ENCODE data around the gene C22orf23. TPM values are rescaled to one million over a fixed set of nuclear protein-coding genes. Genes with fewer than 3 reads are reported as not detected.

The C22orf23 gene
- total and polyA plus RNA-seq, 2 of the 4 experiments (the other 2 are of a cell fraction): 0.39 to 0.54 TPM

DNA sequence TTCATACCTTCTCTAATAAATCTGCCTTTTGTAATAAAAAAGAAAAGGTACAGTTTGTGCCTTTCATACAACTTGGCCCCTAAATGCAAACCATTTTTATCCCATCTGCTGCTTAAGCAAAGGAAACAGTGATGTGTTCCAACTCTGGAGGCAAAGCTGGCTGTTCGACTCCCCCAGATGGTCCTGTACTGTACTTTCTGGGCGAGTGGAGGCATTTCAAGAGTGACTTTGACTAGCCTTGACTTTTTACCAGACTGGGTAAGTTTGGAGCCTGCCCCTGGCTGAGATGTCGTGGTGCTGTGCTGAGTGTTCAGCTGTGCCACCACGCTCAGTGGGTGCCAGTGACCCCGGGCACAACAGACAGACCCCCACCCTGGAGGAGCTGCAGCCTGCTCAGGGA is 37.1 kb downstream of the C22orf23 start:
- POLR2A ChIA-PET (ENCODE audit: unreplicated experiment): no interaction called here
- H3K4me3 ChIP-seq (ENCODE audit: insufficient read depth, low read depth, low read length): no peak overlapping the region

More for the DNA sequence above, 37.1 kb downstream of the C22orf23 start:
- no peak overlapping the region for H3K23ac ChIP-seq (ENCODE audit: low read depth, low read length)
- H3K14ac ChIP-seq (replicated peaks; ENCODE audit: low read depth, low read length): no peak overlapping the region
- no peak overlapping the region for H2AK9ac ChIP-seq (replicated peaks; ENCODE audit: low read depth, low read length, poor library complexity)
- no peaks in the 10 kb centered on the region for H3K27me3 ChIP-seq (ENCODE audit: control insufficient read depth, insufficient read depth, low read length)
- BruUV-seq (replicated peaks): no TSS peak
- H2BK20ac ChIP-seq (ENCODE audit: low read depth, low read length): no peak overlapping the region
- peaks cover 54% of the 10 kb centered on the region for H3K36me3 ChIP-seq (ENCODE audit: control insufficient read depth, insufficient read depth, low read length)
- no peak overlapping the region for H2AK5ac ChIP-seq (ENCODE audit: low read depth, low read length)
- H4K8ac ChIP-seq (ENCODE audit: low read depth in 2 of 2, low read length in 2 of 2): no peak overlapping the region
- H3K4me2 ChIP-seq (ENCODE audit: low read depth, low read length): no peak overlapping the region
- CTCF ChIA-PET: no interaction called here
- H3K4ac ChIP-seq (ENCODE audit: low read depth, low read length): no peak overlapping the region
- no peak overlapping the region for H3K27ac ChIP-seq (ENCODE audit: insufficient read depth, low read length)
- H3K56ac ChIP-seq (ENCODE audit: extremely low read depth, insufficient read depth, low read length): no peak overlapping the region
- DNase-seq (no peak), ATAC-seq (ENCODE audit: low read depth) (no peak)
- no peak overlapping the region for H3K18ac ChIP-seq (ENCODE audit: low read depth, low read length)
- H2BK5ac ChIP-seq (ENCODE audit: low read depth, low read length, poor library complexity, severe bottlenecking): no peak overlapping the region
- peaks cover 13 to 30% of the 10 kb centered on the region in 2 experiments for H3K79me1 ChIP-seq (ENCODE audit: low read depth in 1 of 2, low read length in 2 of 2)
- H3K9me3 ChIP-seq (ENCODE audit: control insufficient read depth, insufficient read depth, low read length): no peaks in the 10 kb centered on the region
- no peak overlapping the region for H2BK15ac ChIP-seq (ENCODE audit: low read depth, low read length)
- no peak overlapping the region for H4K5ac ChIP-seq (ENCODE audit: low read depth, low read length)
- H4K20me1 ChIP-seq (ENCODE audit: insufficient read depth, low read length): peaks cover 14% of the 10 kb centered on the region
- dilution Hi-C loops (cut with HindIII; ENCODE audit: low sequenced_read_pairs, unreplicated experiment) (no loop called here), intact Hi-C loops (cut with micrococcal nuclease) (no loop called here), in situ Hi-C loops (cut with MboI; ENCODE audit: low sequenced_read_pairs) (no loop called here)
- H3K9ac ChIP-seq (ENCODE audit: low read depth, low read length): no peak overlapping the region
- H4K91ac ChIP-seq (ENCODE audit: insufficient read depth, low read depth, low read length): no peak overlapping the region
- H2BK120ac ChIP-seq (ENCODE audit: low read depth, low read length): no peak overlapping the region
- no peak for TF ChIP-seq SMC3 (IDR thresholded peaks at IDR 0.05; ENCODE audit: low read depth, low read length)
- no peak for TF ChIP-seq RCOR1 (IDR thresholded peaks at IDR 0.05; ENCODE audit: insufficient replicate concordance, low read length)
- TF ChIP-seq MAZ (IDR thresholded peaks at IDR 0.05; ENCODE audit: borderline replicate concordance, low read depth, low read length): no peak
- no peak for TF ChIP-seq CEBPB (IDR thresholded peaks at IDR 0.05; ENCODE audit: low read depth, low read length)
- no peak for TF ChIP-seq MAFK (IDR thresholded peaks at IDR 0.05; ENCODE audit: low read depth, low read length)
- TF ChIP-seq FOS (IDR thresholded peaks at IDR 0.05; ENCODE audit: low read depth, low read length): no peak
- TF ChIP-seq RAD21 (IDR thresholded peaks at IDR 0.05; ENCODE audit: low read length): no peak
- TF ChIP-seq, protein P1, sequence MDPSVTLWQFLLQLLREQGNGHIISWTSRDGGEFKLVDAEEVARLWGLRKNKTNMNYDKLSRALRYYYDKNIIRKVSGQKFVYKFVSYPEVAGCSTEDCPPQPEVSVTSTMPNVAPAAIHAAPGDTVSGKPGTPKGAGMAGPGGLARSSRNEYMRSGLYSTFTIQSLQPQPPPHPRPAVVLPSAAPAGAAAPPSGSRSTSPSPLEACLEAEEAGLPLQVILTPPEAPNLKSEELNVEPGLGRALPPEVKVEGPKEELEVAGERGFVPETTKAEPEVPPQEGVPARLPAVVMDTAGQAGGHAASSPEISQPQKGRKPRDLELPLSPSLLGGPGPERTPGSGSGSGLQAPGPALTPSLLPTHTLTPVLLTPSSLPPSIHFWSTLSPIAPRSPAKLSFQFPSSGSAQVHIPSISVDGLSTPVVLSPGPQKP (IDR thresholded peaks at IDR 0.05; ENCODE audit: borderline replicate concordance, low read depth, low read length): no peak
- TF ChIP-seq, protein P2, sequence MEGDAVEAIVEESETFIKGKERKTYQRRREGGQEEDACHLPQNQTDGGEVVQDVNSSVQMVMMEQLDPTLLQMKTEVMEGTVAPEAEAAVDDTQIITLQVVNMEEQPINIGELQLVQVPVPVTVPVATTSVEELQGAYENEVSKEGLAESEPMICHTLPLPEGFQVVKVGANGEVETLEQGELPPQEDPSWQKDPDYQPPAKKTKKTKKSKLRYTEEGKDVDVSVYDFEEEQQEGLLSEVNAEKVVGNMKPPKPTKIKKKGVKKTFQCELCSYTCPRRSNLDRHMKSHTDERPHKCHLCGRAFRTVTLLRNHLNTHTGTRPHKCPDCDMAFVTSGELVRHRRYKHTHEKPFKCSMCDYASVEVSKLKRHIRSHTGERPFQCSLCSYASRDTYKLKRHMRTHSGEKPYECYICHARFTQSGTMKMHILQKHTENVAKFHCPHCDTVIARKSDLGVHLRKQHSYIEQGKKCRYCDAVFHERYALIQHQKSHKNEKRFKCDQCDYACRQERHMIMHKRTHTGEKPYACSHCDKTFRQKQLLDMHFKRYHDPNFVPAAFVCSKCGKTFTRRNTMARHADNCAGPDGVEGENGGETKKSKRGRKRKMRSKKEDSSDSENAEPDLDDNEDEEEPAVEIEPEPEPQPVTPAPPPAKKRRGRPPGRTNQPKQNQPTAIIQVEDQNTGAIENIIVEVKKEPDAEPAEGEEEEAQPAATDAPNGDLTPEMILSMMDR (conservative IDR thresholded peaks at IDR 0.05; ENCODE audit: low read depth, low read length): no peak
- TF ChIP-seq, protein P3, sequence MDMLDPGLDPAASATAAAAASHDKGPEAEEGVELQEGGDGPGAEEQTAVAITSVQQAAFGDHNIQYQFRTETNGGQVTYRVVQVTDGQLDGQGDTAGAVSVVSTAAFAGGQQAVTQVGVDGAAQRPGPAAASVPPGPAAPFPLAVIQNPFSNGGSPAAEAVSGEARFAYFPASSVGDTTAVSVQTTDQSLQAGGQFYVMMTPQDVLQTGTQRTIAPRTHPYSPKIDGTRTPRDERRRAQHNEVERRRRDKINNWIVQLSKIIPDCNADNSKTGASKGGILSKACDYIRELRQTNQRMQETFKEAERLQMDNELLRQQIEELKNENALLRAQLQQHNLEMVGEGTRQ (IDR thresholded peaks at IDR 0.05; ENCODE audit: low read depth, low read length): no peak
- TF ChIP-seq MXI1 (IDR thresholded peaks at IDR 0.05; ENCODE audit: borderline replicate concordance, low read depth, low read length): no peak
- TF ChIP-seq NFE2L2 (IDR thresholded peaks at IDR 0.05; ENCODE audit: low read depth, low read length): no peak
- no peak for TF ChIP-seq CHD1 (IDR thresholded peaks at IDR 0.05; ENCODE audit: low read depth, low read length)
- no peak for TF ChIP-seq POLR2A (IDR thresholded peaks at IDR 0.05; ENCODE audit: low read depth, low read length)
- no peak for TF ChIP-seq RFX5 (IDR thresholded peaks at IDR 0.05; ENCODE audit: low read depth, low read length)
- H3K4me1 ChIP-seq (ENCODE audit: control insufficient read depth, insufficient read depth, low read length): no peaks in the 10 kb centered on the region
- WGBS, 2 experiments (ENCODE audit: extremely low coverage in 2 of 2, insufficient read length in 1 of 2): 88% methylated on average over 2 of the region's 5 CpGs; no CpG with 5 or more reads in 1 of the 2 experiments
- H3K9me1 ChIP-seq (ENCODE audit: insufficient read depth, low read length): no peaks in the 10 kb centered on the region; the same call in 1 of the 2 replicates
- H2AFZ ChIP-seq (replicated peaks; ENCODE audit: low read length, poor library complexity): no peak overlapping the region
